Stimulated activated CD4-positive, alpha-beta T cell treated with anti-CD3 and anti-CD28 coated beads, Interleukin-15, amount 100 ng/mL, for 1 hour (primary cell): Measurements from ENCODE around the gene CADM2.

Experiments
- DNase-seq, 2 donors: peaks; one replicate each; pipeline ENCODE4 v3.0.0-alpha.2; 2020; ENCODE audit warnings: low read depth in 1 of 2, low spot score in 1 of 2

The CADM2 gene

DNA sequence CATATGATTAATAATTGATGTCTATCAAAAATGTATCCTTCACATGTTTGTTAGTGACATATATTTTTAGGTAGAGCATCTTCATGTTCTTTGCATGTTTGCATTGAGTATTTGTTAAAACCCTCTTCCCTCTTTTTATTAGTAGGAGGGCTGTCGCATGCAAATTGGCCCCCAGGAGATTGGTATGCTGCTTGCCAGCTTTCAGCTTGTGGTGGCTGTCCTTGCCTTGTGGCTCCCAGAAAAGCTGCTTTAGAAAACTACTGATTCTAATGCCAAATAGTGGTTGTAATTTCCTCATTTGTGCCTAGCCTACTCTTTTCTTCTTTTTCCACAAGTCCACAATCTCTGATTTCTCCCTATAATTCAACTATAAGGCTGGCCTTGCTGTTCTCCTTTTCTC lies 1145.4 kb downstream of the CADM2 start:
- DNase-seq, result no peak

DNA sequence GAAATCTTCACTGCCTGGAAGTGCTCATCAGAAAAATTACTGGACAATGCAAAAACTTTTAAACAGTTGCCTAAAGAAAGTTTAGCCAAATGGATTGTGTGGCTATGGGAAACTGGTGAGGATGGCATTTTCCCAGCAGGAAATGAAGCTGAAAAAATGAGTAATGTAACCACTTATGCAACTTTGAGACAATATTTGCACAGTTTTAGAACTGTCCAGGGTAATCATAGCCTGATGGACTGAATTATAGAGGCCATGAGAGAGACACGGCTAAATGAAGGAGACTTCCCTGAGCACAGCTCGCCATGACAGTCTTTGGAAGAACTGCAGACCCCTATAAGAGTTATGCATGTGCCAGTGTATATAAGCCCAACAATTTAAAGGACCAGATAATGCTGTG lies 1150.6 kb downstream of the CADM2 start:
- no peak for DNase-seq
